ENCODE measurements around the gene SMG6. TPM values are rescaled to one million over a fixed set of nuclear protein-coding genes. Genes with fewer than 3 reads are reported as not detected.

The SMG6 gene
- total RNA-seq, 2 experiments from 2014 or later: 39.3 to 39.7 TPM

DNA sequence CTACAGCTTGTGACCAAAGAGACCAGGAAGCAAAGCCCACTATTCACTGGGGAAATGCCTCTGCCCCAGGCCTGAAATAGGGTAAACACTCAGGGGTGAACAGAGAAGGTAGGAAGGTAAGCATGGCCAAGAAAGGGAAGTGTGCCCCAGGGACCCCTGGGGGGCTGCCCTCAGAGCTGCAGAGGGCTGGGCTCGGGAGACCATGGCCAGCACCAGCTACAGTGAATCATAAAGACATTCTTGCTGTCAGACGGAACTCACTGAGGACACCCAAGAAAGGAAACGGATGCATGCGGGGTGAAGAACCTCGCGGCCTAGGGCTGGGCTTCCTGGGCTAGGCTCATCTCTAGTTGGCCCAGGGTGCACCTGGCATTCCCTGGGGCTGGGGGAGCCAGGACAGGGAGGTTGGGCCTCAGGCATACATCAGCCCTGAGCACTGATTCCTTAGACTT, 239.0 kb downstream of the SMG6 start:
- H3K9me3 Mint-ChIP-seq: no peaks in the 10 kb centered on the region
- H3K4me3 Mint-ChIP-seq: no peak overlapping the region
- Histone ChIP-seq H3K36me3 (ENCODE audit: insufficient read depth, low read length) (peaks cover 76% of the 10 kb centered on the region), H3K4me3 (ENCODE audit: low read length) (no peak overlapping the region), H3K4me1 (ENCODE audit: insufficient read depth, low read length) (peaks cover 37% of the 10 kb centered on the region), H3K9me3 (ENCODE audit: control insufficient read depth in 1 of 2, insufficient read depth in 1 of 2, low read length in 2 of 2) (no peaks in the 10 kb centered on the region), H3K27me3 (ENCODE audit: control insufficient read depth in 1 of 2, insufficient read depth in 2 of 2, low read length in 2 of 2) (peaks cover 0 to 2% of the 10 kb centered on the region in 2 experiments), H3K27ac (ENCODE audit: low read depth in 1 of 2, low read length in 2 of 2) (no peak overlapping the region)
- H3K4me1 Mint-ChIP-seq (ENCODE audit: low read depth): peaks cover 11% of the 10 kb centered on the region
- POLR2A ChIA-PET: no interaction called here
- CTCF ChIA-PET: interaction anchor here (1.4 to 1.5 kb wide), 2 partner anchors 10 to 180 kb away, joined by 3 to 4 read pairs; partner anchors contain the start of gene HIC1
- TF ChIP-seq, protein P1, sequence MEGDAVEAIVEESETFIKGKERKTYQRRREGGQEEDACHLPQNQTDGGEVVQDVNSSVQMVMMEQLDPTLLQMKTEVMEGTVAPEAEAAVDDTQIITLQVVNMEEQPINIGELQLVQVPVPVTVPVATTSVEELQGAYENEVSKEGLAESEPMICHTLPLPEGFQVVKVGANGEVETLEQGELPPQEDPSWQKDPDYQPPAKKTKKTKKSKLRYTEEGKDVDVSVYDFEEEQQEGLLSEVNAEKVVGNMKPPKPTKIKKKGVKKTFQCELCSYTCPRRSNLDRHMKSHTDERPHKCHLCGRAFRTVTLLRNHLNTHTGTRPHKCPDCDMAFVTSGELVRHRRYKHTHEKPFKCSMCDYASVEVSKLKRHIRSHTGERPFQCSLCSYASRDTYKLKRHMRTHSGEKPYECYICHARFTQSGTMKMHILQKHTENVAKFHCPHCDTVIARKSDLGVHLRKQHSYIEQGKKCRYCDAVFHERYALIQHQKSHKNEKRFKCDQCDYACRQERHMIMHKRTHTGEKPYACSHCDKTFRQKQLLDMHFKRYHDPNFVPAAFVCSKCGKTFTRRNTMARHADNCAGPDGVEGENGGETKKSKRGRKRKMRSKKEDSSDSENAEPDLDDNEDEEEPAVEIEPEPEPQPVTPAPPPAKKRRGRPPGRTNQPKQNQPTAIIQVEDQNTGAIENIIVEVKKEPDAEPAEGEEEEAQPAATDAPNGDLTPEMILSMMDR (IDR thresholded peaks at IDR 0.05): no peak
- H3K36me3 Mint-ChIP-seq (ENCODE audit: low read depth): peaks cover 93% of the 10 kb centered on the region
- H3K27ac Mint-ChIP-seq: no peak overlapping the region
- intact Hi-C loops (cut with DNase I, micrococcal nuclease): no loop called here
- ATAC-seq (ENCODE audit: poor library complexity) (no peak), DNase-seq (no peak)
- peaks cover 38% of the 10 kb centered on the region for H3K27me3 Mint-ChIP-seq

DNA sequence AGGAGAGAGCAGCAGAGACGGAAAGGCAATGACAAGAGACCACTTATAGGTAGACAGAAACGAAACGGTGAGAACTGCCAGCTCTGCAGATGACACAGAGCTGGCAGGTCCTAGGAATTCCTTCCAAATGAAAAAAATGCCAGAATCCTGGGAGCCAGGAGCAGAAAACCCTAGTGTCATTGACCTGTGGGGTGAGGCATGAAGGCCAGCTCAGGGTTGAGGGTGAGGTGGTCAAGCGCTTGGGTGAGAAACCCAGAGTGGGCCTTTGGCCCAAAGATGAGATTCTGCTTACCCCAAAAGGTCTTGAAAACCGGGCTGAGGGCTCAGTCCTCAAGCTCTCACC, 239.5 kb downstream of the SMG6 start:
- H3K4me1 ChIP-seq (ENCODE audit: insufficient read depth, low read length): peaks cover 42% of the 10 kb centered on the region
- Mint-ChIP-seq H3K36me3 (ENCODE audit: low read depth) (peaks cover 90% of the 10 kb centered on the region), H3K4me1 (ENCODE audit: low read depth) (peaks cover 14% of the 10 kb centered on the region), H3K4me3 (no peak overlapping the region), H3K27me3 (peaks cover 43% of the 10 kb centered on the region), H3K27ac (no peak overlapping the region), H3K9me3 (no peaks in the 10 kb centered on the region)
- ChIA-PET CTCF (interaction anchor here (1.4 to 1.5 kb wide), 2 partner anchors 9 to 180 kb away, joined by 3 to 4 read pairs; partner anchors contain the start of gene HIC1), POLR2A (no interaction called here)
- H3K27me3 ChIP-seq (ENCODE audit: control insufficient read depth in 1 of 2, insufficient read depth in 2 of 2, low read length in 2 of 2): peaks cover 0 to 2% of the 10 kb centered on the region in 2 experiments
- H3K36me3 ChIP-seq (ENCODE audit: insufficient read depth, low read length): peaks cover 76% of the 10 kb centered on the region
- intact Hi-C loops (cut with DNase I, micrococcal nuclease): no loop called here
- ATAC-seq (ENCODE audit: poor library complexity) (no peak), DNase-seq (no peak)
- no peaks in the 10 kb centered on the region for H3K9me3 ChIP-seq (ENCODE audit: control insufficient read depth in 1 of 2, insufficient read depth in 1 of 2, low read length in 2 of 2)
- H3K27ac ChIP-seq (ENCODE audit: low read depth in 1 of 2, low read length in 2 of 2): no peak overlapping the region
- TF ChIP-seq, protein P1 (IDR thresholded peaks at IDR 0.05): no peak
- no peak overlapping the region for H3K4me3 ChIP-seq (ENCODE audit: low read length)

DNA sequence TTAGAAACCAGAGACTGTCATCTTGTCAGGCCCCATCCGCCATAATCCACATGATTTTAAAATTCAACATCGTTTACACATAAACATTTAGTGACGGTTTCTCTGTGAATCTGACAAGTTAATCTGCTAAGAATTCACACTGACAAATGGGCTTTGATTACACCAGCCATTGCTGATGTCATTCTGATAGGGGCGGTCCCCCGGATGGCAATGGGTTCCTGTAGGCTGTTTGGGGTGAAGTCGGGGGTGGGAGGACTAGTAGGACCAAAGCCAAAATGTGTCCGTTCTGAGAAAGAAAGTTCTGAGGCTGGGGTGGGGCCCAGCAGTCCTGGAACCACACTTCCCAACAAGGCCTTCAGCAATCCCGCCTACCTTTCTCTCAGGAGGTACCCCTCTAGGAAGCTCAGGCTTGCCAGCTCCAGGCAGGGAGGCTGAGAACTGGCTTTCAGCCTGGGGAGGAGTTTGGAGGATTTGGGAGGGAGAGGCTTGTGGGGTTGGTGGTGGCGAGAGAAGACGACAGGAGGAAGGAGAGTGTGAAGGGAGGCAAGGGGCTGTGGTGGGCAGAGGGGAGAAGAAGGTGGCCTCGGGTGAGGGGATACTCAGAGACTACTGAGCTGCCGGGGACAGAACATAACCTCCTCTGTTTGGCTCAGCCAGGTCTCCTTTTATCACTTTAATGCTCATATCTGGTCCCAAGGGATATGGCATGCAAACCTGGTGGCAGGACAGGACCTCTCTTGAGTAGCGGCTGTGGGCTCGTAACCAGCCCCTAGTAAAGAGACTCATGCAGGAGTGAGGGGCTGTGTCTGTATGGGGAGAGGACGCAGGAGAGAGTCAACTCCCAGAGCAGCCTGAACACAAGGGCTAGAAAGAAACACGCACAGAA, 240.1 kb downstream of the SMG6 start:
- no peak overlapping the region for H3K4me3 ChIP-seq (ENCODE audit: low read length)
- no peak overlapping the region for H3K27ac ChIP-seq (ENCODE audit: low read depth in 1 of 2, low read length in 2 of 2)
- no peak overlapping the region for H3K4me3 Mint-ChIP-seq
- intact Hi-C loops (cut with DNase I, micrococcal nuclease): no loop called here
- POLR2A ChIA-PET: no interaction called here
- TF ChIP-seq, protein P1 (IDR thresholded peaks at IDR 0.05): no peak
- H3K36me3 Mint-ChIP-seq (ENCODE audit: low read depth): peaks cover 84% of the 10 kb centered on the region
- peaks cover 14% of the 10 kb centered on the region for H3K4me1 Mint-ChIP-seq (ENCODE audit: low read depth)
- H3K27me3 Mint-ChIP-seq: peaks cover 43% of the 10 kb centered on the region
- no peaks in the 10 kb centered on the region for H3K9me3 Mint-ChIP-seq
- no peaks in the 10 kb centered on the region for H3K9me3 ChIP-seq (ENCODE audit: control insufficient read depth in 1 of 2, insufficient read depth in 1 of 2, low read length in 2 of 2)
- CTCF ChIA-PET: interaction anchor here (1.3 to 1.5 kb wide), 3 partner anchors 9 to 181 kb away, joined by 3 to 4 read pairs (median 3); partner anchors contain the start of gene HIC1
- peaks cover 71% of the 10 kb centered on the region for H3K36me3 ChIP-seq (ENCODE audit: insufficient read depth, low read length)
- H3K27me3 ChIP-seq (ENCODE audit: control insufficient read depth in 1 of 2, insufficient read depth in 2 of 2, low read length in 2 of 2): peaks cover 0 to 2% of the 10 kb centered on the region in 2 experiments
- no peak for DNase-seq
- no peak for ATAC-seq (ENCODE audit: poor library complexity)
- H3K4me1 ChIP-seq (ENCODE audit: insufficient read depth, low read length): peaks cover 44% of the 10 kb centered on the region
- no peak overlapping the region for H3K27ac Mint-ChIP-seq

All from CD4-positive, alpha-beta T cell (primary cell).